NCI-H146 treated with DMSO at 0.1 percent for 48 hours (cell line): ENCODE measurements around the gene EMD.
"Not testable (repeated sequence)": the region's sequence is repeated elsewhere in the genome, so short reads cannot be mapped to it uniquely, and the experiment has no call there.

ENCODE experiments used
- DNase-seq: peaks from one replicate; lab custom pipeline; 2025; ENCODE audit not compliant: unreplicated experiment; lab: John Stamatoyannopoulos, UW

EMD gene

DNA sequence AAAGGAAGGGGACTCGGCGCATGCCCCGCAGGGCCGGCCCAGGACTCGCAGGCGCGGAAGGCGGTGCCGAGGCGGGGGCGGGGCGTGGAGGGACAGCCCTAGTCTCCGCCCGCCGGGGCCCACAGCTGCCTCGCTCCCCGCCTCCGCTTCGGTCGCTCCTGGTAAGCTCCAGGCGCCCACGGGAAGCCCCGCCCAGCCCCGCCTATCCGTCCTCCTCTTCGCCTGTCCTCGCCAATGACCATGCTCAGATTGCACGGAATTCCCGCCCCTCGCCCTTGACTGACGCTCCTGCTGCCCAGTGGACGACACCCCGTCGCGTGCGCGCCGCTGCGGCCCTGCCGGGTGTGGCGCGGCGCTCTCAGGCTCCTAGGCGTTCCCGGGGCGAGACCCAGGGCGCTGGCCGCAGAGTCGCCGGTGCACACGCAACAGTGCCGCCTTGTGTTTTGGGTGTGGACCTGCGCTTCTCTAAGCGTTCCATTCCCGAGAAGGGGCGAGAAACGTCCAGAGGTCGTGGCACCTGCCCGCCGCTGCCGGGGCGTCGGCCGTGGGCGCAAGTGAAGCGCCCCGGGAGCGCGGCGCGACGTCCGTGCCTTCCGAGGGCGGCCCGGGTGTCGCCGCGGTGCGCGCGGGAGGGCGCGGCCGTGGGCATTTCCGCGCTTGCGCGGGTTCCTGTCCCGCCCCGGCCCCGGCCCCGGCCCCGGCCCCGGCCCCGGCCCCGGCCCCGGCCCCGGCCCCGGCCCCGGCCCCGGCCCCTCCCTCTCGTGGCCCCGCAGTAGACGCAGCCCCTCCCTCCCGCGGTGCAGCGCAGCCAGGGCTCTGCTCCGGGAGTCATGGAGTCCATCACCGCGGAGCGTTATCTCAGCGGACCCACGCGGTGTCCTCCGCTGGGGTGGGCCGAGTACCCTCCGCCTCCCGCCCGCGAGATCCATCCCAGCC lies 11.0 kb downstream of the EMD start:
- not testable (repeated sequence) for DNase-seq

DNA sequence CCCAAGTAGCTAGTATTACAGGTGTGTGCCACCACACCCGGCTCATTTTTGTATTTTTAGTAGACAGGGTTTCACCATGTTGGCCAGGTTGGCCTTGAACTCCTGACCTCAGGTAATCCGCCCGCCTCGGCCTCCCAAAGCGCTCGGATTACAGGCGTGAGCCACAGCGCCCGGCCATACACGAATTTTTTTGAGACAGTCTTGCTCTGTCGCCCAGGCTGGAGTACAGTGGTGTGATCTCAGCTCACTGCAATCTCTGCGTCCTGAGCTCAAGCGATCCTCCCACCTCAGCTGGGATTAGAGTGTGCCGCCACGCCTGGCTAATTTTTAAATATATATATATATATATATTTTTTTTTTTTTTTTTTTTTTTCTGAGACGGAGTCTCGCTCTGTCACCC lies 17.3 kb downstream of the EMD start:
- not testable (repeated sequence) for DNase-seq

DNA sequence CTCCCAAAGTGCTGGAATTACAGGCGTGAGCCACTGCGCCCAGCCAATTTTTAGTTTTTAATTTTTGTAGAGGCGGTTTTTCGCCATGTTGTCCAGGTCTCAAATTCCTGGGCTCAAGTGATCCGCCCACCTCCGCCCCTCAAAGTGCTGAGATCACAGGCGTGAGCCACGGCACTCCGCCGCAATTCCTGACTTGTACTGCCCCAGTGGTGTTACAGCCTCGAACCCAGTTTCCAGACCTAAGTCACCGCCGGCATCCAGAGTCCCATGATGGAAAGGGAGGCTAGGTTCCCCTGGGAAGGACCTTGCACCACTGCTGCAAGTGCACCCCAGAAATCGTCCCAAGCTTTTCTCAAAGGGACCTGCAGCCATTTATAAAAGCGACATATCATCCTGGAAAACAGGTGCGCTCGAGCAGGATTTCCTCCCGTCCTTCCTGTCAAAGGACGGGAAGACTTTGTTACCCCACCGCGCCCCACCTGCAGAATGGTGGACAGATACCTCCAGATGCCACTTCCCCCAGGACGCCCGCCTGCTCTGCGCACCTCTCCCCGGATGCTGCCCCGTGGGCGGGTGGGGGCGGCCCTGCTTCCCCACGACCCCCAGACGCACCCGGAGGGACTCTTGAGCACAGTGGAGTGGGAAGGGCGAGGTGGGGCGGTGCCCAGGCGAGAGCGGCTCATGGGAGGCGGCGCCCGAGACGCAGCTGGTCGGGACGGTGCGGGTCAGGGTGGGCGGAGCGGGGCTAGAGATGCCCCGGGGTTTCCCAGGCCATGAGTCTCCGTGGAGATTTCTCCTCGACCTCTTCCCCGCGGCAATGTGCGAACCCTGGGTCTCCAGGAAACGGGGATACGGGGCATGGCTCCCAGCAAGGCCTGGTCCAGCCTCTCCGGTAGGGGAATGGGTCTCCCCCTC lies 18.1 kb downstream of the EMD start:
- peak; percentile 44 for DNase-seq

DNA sequence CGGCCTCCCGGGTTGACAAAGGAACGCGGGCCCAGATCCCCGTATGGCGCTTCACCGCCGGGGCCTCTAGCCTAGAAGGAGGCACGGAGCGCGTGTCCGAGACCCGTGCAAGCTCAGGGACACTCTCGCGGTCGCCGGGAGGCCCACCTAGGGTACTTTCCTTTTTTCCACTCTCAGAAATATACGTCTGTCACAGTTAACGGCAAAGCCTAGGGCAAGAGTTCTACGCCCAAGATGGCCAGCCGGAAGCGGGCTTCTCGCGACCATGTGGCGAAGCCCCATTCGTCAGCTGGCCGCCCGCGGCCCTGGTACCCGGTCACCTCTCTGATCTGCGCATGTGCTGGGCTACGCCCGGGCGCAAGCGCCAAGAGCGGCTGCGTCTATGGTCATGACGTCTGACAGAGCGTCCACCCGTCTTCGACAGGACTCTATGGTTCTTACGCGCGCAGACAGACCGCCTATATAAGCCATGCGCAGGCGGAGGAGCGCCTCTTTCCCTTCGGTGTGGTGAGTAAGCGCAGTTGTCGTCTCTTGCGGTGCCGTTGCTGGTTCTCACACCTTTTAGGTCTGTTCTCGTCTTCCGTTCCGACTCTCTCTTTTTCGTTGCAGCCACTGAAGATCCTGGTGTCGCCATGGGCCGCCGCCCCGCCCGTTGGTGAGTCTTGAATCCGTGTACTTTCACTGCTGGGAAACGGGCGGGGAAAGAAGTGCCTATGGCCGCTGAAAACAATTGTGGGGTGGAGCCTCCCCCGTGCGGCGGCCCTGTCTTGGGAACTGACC lies 19.0 kb downstream of the EMD start, which contains the start of gene RPL10:
RPL10 (plus strand) TSS at position 490 of the 780 bp plus-strand sequence; CDS start at position 633, 143 bp downstream.
- peak; percentile 90 for DNase-seq

DNA sequence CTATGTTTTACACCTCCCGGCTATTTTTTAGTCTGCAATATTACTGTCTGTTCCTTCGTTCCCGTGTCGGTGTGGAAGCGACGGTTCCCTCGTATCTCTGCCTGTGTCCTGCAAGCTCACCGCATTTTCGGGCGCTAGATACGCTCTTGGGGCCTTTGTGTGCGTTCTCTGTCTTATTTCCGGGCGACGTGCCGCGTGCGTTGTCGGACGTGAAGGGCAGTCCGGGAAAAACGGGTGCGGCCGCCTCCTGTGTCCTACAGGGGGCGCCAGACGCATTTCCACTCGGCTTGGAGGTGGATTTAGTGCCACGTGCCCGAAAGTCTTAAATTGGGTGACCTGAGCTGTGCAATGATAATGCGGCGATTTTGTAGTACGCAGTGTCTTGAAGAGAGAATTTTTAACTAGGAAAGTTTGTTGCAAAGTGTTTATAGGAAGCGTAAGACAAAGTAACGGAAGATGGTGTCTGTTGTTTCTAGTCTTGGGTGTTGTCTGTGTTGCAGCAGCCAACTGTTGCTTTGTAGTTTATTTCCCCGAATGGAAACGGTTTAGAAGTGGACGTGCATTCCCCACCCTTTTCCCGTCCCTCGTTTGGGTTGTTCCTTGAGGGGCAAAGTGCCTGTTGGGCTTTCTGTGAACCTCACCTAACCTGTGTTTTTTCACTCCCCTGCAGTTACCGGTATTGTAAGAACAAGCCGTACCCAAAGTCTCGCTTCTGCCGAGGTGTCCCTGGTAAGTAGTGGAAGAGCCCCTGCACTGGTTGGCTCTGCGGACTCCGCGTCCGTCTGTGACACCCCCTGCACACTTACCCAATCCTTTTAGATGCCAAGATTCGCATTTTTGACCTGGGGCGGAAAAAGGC lies 19.8 kb downstream of the EMD start:
- peak; percentile 33 for DNase-seq

DNA sequence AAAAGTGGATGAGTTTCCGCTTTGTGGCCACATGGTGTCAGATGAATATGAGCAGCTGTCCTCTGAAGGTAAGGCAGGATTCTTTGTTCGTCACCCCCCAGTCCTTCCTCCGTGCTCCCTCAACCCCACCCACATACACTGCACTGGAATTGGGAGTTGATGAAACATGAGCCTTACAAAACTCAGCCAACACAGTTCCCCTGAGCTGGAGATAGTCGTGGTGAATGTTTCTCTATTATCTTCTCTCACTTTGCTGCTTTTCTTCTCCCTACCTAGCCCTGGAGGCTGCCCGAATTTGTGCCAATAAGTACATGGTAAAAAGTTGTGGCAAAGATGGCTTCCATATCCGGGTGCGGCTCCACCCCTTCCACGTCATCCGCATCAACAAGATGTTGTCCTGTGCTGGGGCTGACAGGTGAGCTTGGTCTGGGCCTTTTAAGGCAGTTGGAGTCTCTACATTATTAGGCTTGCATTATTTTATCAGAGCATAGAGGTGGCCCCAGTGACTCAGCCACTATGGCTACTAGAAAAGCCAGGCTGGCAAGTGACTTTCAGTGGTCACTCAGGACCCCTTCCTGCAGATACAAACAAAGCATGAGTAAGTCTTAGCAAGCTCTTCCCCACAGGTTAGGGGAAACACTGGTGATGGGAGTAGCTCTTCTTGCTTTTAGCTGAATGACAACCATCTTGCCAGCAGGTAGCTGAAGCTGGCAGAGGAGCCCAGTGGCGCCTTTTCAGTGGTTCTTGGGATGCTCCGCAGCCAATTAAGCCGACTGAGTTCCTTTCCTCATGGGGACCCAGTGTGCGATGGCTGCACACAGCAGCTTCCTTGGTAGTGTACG lies 20.7 kb downstream of the EMD start:
- no peak for DNase-seq

DNA sequence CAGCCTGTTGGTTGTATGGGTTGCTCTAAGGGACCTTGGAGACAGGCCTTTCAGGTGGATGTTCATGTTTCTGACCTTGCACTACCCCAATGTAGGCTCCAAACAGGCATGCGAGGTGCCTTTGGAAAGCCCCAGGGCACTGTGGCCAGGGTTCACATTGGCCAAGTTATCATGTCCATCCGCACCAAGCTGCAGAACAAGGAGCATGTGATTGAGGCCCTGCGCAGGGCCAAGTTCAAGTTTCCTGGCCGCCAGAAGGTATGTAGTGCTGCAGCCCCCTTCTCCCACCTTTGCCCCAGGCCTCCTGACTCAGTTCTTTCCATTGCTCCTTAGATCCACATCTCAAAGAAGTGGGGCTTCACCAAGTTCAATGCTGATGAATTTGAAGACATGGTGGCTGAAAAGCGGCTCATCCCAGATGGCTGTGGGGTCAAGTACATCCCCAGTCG lies 21.3 kb downstream of the EMD start:
- not testable (repeated sequence) for DNase-seq

DNA sequence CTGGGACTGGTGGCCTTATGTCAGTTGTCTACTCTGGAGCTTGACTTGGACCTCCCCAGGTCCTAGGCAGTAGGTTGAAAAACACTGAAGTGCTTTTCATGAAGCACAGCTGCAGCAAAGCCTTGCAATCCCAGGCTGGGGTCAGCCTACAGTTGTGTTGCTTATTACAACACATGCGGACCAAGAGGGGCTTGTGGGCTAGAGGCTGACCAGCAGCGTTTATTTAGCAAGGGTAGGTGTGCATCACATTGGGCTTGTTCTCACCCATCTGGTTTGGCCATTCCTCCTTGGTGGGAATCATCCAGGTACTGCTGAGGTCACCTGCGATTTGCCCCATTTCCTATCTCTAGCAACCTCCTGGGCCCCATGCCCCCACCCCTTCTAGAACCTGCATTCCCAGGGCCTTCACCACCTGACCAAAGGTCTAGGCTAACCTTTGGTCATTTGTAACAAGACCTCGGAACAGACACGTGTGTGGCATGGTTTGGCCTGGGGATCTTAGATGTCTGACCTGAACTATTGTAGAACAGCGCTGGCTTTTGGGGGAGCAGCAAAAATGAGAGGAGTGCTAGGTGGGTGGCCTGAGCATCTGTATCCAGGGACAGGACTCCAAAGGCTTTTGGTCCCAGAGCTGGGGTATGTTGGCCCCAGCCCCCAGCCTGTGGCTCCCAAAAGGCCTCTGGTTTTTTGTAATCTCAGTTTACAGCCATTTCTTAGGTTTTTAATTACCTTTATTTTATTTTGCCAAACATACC lies 22.1 kb downstream of the EMD start:
- DNase-seq, result no peak

DNA sequence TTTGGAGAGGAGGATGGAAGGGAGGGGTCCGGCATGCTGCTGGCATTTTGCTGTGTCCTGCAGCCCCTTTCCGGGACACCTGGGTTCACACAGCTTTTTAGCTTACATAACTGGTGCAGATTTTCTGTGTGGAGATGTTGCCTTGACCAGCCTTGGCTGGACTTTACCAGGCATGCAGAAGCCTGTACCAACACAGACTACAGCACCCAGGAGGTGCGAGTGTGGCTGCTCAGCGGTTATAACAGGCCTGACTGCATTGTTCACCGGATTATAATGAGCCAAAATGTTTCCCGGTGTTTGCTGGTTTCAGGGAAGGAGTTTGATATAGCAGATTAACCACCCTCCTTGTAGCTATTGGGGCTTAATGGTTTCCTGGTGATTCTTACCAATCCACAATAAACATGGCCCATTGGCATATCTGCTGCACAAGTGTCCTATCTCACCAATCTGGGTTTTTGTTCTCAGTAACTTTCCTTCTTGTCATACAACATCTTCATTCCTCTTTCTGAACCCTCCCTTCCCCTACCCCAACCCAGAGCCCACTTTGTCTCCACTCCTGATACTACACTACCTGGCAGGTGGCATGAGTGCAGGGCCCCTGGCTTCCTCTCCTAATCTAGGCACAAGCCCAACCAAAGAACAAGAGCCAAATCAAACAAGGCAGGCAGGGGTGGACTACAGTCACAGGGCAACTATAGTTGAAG lies 23.0 kb downstream of the EMD start:
- DNase-seq, result no peak

DNA sequence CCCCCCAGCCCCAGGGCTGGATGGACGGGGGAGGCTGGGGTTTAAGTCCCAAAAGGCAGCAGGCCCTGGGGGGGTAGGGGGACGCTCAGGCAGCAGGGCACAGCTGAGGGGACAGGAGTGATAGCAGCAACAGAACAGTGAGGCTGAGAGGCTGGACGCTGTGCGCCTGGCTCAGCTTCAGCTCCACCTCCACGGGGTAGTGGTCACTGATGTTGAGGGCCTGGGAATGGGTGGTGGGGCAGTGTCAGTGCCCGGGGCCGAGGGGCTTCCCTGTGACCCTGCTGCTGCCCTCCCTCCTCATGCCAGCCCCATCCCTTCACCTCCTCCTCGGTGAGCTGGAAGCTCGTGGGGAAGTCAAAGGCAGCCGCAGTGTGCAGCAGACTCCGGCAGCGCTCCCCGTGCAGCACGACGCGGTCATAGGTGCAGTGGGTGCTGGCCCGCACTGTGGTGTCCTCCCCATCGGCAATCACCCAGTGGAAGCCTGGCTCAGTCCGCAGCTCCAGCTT lies 23.6 kb downstream of the EMD start:
- no peak for DNase-seq

DNA sequence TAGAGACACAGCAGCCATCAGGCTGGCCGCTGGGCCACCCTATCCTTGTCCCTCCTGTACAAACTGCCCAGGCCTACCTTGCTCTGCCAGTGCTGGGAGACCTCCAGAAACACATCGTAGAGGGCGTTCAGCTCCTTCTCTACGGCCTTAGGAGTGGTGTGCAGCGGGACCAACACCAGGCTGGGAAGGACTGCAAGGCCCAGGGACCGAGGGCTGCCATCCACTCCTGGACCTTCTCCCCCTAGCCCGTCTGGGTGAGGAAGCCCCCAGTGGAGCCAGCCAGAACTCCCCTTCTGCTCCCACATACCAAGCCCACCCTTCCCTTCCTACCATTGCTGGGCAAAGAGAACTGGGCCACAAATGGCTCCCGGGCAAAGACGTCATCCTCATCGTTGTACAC lies 24.1 kb downstream of the EMD start:
- no peak for DNase-seq

DNA sequence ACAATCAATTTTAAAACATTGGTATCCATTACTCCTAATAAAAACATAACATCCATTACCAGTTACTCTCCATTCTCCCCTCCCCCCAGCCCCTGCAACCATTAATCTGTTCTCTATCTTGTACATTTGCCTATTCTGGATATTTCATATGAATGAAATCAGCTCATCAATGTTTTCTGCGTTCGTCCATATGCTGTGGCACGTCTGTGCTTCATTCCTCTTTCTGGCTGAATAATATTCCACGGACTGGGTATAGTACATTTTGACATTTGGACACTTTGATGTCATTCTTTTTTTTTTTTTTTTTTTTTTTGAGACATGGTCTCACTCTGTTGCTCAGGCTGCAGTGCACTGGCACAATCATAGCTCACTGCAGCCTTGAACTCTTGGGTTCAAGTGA lies 24.8 kb downstream of the EMD start:
- no peak for DNase-seq

DNA sequence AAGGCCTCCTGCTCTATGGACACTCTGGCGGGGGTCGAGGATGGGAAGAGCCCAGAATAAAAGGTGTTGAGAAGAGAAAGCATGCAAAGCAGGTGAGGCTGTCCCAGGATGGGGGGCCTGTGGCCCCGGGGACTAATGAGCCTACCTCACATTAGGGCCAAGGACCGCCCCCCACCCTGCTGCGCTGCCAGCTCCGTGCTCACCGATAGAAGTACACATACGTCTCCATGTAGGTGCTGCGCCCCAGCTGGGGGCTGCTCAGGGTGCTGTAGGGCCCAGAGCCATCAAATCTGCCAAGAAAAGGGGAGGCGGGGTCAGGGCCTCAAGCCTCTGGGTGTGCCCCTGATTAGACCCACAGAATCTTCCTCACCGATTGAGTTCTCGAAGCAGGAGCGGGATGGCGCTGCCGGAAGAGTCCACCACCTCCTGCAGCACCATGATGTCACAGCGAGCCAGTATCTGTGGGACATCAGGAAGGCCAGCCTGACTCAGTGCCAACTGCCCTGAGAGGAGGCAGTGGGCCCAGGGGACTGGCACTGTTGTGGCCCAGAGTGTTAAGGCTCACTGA lies 25.6 kb downstream of the EMD start:
- DNase-seq, result no peak

DNA sequence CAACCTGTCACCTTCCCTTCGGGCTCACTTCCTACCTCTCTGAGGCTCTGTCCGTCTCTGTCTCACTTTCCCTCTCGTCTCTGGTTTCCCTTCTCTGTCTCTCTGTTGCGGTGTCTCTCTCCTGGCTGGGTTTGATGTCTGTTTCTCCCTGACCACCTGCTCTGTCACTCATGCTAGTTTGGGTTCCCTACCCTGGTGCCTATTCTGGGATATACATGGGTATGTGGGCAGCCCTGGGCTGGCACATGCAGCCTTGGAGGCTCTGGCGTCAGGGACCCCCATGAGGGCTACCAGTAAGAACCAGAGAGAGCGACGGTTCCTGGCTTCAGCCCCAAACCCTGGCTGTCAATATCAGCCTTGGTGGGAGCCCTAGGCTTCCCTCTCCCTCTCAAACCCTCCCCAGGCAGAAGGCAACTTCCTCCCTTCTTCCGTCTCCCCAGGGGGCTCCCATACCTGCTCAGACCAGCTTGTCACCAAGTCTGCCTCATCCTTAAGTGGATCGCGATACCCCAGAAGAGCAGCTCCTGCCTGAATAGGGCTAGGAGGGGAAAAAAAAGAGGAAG lies 29.6 kb downstream of the EMD start:
- no peak for DNase-seq

DNA sequence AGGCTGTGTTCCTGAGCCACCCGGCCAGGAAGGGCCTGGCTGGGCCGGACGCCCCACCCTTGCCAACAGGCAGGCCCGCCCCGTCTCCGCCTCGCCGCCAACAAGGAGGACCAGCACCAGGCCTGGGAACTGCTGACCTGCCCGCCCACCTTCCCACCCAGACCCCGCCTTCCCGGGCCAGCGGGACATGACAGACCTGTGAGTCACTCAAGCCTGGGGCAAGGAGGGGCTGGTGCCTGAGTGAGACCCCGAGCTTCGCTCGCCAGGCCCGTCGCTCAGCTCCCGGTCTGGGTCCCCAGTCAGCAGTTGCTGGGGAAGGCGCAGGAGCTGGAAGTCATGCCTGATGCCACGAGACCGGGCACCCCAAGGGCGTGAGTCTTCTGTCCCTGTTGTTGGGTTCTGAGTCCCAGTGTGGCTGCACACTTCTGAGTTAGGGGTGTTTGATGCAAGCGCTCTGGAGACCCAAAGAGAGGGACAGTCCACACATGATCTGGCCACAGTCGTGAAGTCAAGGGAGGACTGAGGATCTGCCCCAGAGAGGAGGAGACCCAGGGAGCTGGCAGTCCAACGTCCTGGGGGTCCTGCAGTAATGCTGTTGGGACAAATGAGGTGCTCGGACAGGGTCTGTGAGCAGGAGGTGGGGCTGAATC lies 30.3 kb downstream of the EMD start, which contains the start of gene DNASE1L1:
DNASE1L1 (minus strand) TSS at position 33 of the 650 bp plus-strand sequence. CDS start 3,686 bp downstream, outside the sequence.
- DNase-seq, result no peak

DNA sequence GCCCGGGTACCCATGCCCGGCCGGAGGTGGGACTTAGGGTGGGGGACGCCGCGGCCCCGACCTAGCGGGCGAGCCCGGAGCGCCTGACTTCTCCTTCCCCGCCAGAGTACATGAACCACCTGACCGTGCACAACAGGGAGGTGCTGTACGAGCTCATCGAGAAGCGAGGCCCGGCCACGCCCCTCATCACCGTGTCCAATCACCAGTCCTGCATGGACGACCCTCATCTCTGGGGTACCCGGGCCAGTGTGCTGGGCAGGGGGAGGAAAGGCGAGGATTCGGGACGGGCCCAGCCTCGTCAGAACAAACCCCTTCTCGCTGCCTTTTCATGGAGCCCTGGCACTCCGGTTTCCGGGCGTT lies 32.9 kb downstream of the EMD start:
- DNase-seq, result peak; percentile 20
